ENCODE measurements around the gene KCNK5. TPM values are rescaled to one million over a fixed set of nuclear protein-coding genes. Genes with fewer than 3 reads are reported as not detected.
A peak's percentile ranks its signal among the peaks of the same experiment; 100 is the strongest.

Gene KCNK5
- total and polyA plus RNA-seq, 9 of the 15 experiments (the other 6 are each of a cell fraction or from before 2014, with no cell fraction given): 1.5 to 45.8 (median 25.8) TPM

DNA sequence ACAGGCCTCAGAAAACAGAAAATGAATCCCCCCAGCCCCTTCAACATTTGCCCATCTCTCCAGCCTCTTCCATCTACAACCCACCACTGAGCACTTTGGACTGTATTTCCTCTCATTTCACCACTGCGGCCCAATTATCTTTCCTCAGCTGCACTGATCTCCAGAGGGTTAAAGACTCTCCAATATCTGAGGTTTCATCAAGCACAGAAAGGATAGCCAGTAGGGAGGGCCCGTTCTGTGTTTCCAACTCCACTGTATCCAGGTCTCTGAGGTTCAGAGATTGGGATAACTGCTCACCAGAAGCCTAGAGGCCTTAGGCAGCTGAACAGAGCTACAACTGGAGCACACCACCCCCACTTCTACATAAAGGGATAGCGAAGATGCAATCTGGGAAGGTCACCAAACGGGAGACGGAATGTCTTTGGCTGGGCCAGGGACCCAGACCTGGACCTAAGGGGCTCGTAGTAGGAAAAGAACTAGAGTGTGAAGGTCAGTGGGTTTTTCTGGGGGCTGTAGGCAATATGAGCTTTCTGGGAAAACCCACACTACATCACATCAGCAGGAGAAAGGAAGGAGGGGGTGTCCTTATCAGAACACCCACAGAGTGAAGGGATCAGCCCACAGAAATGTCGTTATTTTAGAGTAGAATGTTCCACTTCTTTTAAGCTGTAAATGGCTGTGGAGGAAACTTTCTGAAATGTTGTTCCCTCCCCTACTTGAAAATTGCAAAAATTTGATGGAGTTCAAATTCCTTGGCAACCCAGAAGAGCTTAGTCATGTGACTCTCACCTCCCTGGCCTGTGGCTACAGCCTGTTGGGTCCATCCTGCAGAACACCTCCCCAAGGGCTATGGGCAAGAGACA, 7.3 kb downstream of the KCNK5 start (continued):
- TF ChIP-seq MYC (IDR thresholded peaks at IDR 0.05; ENCODE audit: low read depth, low read length) (no peak), MYC (CRISPR knock-in tag; IDR thresholded peaks at IDR 0.05; ENCODE audit: borderline replicate concordance, low read depth) (no peak), TCF3 (CRISPR knock-in tag; IDR thresholded peaks at IDR 0.05) (peak; percentile 82), PHB2 (IDR thresholded peaks at IDR 0.05; ENCODE audit: low read depth) (no peak), TAL1 (IDR thresholded peaks at IDR 0.05) (peak; percentile 43; the same call in 1 of the 2 replicates), CBX8 (IDR thresholded peaks at IDR 0.05; ENCODE audit: borderline replicate concordance, extremely low read depth, low read depth, low read length, poor library complexity, severe bottlenecking) (no peak), KAT8 (IDR thresholded peaks at IDR 0.05; ENCODE audit: low read depth) (no peak), ZNF175 (CRISPR knock-in tag; IDR thresholded peaks at IDR 0.05; ENCODE audit: low read depth) (peak; percentile 66; the same call in 1 of the 2 replicates), THRA (IDR thresholded peaks at IDR 0.05) (no peak)
- TF ChIP-seq, protein P1, sequence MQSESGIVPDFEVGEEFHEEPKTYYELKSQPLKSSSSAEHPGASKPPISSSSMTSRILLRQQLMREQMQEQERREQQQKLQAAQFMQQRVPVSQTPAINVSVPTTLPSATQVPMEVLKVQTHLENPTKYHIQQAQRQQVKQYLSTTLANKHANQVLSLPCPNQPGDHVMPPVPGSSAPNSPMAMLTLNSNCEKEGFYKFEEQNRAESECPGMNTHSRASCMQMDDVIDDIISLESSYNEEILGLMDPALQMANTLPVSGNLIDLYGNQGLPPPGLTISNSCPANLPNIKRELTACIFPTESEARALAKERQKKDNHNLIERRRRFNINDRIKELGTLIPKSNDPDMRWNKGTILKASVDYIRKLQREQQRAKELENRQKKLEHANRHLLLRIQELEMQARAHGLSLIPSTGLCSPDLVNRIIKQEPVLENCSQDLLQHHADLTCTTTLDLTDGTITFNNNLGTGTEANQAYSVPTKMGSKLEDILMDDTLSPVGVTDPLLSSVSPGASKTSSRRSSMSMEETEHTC (IDR thresholded peaks at IDR 0.05): peak; percentile 51; the same call in 1 of the 2 replicates
- TF ChIP-seq, protein P2, sequence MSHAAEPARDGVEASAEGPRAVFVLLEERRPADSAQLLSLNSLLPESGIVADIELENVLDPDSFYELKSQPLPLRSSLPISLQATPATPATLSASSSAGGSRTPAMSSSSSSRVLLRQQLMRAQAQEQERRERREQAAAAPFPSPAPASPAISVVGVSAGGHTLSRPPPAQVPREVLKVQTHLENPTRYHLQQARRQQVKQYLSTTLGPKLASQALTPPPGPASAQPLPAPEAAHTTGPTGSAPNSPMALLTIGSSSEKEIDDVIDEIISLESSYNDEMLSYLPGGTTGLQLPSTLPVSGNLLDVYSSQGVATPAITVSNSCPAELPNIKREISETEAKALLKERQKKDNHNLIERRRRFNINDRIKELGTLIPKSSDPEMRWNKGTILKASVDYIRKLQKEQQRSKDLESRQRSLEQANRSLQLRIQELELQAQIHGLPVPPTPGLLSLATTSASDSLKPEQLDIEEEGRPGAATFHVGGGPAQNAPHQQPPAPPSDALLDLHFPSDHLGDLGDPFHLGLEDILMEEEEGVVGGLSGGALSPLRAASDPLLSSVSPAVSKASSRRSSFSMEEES (CRISPR knock-in tag; IDR thresholded peaks at IDR 0.05): peak; percentile 97
- TF ChIP-seq, protein P3, sequence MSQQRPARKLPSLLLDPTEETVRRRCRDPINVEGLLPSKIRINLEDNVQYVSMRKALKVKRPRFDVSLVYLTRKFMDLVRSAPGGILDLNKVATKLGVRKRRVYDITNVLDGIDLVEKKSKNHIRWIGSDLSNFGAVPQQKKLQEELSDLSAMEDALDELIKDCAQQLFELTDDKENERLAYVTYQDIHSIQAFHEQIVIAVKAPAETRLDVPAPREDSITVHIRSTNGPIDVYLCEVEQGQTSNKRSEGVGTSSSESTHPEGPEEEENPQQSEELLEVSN (IDR thresholded peaks at IDR 0.05; ENCODE audit: borderline replicate concordance in 1 of 2, extremely low read depth in 1 of 2, insufficient read depth in 1 of 2, insufficient read length in 1 of 2, low read depth in 1 of 2, low read length in 1 of 2, poor library complexity in 1 of 2, severe bottlenecking in 1 of 2): no peak
- TF ChIP-seq, protein P4, sequence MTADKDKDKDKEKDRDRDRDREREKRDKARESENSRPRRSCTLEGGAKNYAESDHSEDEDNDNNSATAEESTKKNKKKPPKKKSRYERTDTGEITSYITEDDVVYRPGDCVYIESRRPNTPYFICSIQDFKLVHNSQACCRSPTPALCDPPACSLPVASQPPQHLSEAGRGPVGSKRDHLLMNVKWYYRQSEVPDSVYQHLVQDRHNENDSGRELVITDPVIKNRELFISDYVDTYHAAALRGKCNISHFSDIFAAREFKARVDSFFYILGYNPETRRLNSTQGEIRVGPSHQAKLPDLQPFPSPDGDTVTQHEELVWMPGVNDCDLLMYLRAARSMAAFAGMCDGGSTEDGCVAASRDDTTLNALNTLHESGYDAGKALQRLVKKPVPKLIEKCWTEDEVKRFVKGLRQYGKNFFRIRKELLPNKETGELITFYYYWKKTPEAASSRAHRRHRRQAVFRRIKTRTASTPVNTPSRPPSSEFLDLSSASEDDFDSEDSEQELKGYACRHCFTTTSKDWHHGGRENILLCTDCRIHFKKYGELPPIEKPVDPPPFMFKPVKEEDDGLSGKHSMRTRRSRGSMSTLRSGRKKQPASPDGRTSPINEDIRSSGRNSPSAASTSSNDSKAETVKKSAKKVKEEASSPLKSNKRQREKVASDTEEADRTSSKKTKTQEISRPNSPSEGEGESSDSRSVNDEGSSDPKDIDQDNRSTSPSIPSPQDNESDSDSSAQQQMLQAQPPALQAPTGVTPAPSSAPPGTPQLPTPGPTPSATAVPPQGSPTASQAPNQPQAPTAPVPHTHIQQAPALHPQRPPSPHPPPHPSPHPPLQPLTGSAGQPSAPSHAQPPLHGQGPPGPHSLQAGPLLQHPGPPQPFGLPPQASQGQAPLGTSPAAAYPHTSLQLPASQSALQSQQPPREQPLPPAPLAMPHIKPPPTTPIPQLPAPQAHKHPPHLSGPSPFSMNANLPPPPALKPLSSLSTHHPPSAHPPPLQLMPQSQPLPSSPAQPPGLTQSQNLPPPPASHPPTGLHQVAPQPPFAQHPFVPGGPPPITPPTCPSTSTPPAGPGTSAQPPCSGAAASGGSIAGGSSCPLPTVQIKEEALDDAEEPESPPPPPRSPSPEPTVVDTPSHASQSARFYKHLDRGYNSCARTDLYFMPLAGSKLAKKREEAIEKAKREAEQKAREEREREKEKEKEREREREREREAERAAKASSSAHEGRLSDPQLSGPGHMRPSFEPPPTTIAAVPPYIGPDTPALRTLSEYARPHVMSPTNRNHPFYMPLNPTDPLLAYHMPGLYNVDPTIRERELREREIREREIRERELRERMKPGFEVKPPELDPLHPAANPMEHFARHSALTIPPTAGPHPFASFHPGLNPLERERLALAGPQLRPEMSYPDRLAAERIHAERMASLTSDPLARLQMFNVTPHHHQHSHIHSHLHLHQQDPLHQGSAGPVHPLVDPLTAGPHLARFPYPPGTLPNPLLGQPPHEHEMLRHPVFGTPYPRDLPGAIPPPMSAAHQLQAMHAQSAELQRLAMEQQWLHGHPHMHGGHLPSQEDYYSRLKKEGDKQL (CRISPR knock-in tag; IDR thresholded peaks at IDR 0.05; ENCODE audit: borderline replicate concordance): no peak
